RWPE2 (cell line): ENCODE results near the gene KCNB1.

ENCODE experiments used
- ATAC-seq: fragments of 200-7000 bp; cut with Tn5 transposase; 3 replicates; pipeline ENCODE4 v1.9.1; 2021; ENCODE audit warnings: low read depth
- DNase-seq: peaks from one replicate; pipeline ENCODE4 v3.0.0-alpha.2; 2020; ENCODE audit warnings: low spot score
- H3K27ac ChIP-seq: fragments of 450-650 bp; 2 replicates; pipeline ENCODE4 v1.5.1; 2017; ENCODE audit warnings: mild to moderate bottlenecking; ENCODE audit not compliant: poor library complexity, severe bottlenecking
- H3K27me3 ChIP-seq: fragments of 250-450 bp; sonication (Bioruptor Pico); 2 replicates; pipeline ENCODE4 v1.5.1; 2021; ENCODE audit warnings: mild to moderate bottlenecking, moderate library complexity; ENCODE audit not compliant: insufficient read depth, poor library complexity, severe bottlenecking
- H3K36me3 ChIP-seq: fragments of 250-450 bp; sonication (Bioruptor Pico); 2 replicates; pipeline ENCODE4 v1.5.1; 2020; ENCODE audit warnings: low read depth, mild to moderate bottlenecking, moderate library complexity
- H3K4me1 ChIP-seq: fragments of 250-450 bp; sonication (Bioruptor Pico); 2 replicates; pipeline ENCODE4 v1.5.1; 2021; ENCODE audit warnings: mild to moderate bottlenecking, moderate library complexity; ENCODE audit not compliant: insufficient read depth, poor library complexity, severe bottlenecking
- H3K4me3 ChIP-seq: fragments of 250-450 bp; sonication (Bioruptor Pico); 2 replicates; pipeline ENCODE4 v1.5.1; 2021; ENCODE audit warnings: mild to moderate bottlenecking, moderate library complexity; ENCODE audit not compliant: severe bottlenecking
- H3K9me3 ChIP-seq: fragments of 250-450 bp; sonication (Bioruptor Pico); 2 replicates; pipeline ENCODE4 v1.5.1; 2021; ENCODE audit warnings: mild to moderate bottlenecking, moderate library complexity; ENCODE audit not compliant: severe bottlenecking
- TF ChIP-seq, protein P1 (sequence below): fragments of 450-650 bp; IDR thresholded peaks from one replicate; pipeline ENCODE4 v1.5.1; 2017; ENCODE audit warnings: mild to moderate bottlenecking, moderate library complexity; ENCODE audit not compliant: poor library complexity, severe bottlenecking

The KCNB1 gene

DNA sequence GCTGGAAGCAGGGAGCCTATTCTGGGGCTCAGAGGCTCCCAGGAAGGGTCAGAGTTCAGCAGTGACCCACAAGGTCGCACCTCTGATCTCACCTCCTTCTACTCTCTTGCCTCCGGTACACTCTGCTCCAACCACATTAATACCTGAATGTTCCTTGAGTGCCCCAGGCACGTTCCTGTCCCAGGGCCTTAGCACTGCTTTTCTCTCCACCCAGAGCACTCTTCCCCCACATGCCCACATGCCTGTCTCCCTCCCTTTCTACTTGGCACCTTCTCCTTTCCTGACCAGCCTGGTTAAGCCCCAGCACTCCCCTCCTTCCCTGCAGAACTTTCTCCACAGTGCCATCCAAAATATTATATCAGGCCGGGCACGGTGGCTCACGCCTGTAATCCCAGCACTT lies 13.4 kb downstream of the KCNB1 start:
- H3K27ac ChIP-seq, result no peak overlapping the region
- H3K4me3 ChIP-seq, result no peak overlapping the region
- H3K27me3 ChIP-seq, result peaks cover 31% of the 10 kb centered on the region
- no peaks in the 10 kb centered on the region for H3K36me3 ChIP-seq
- H3K4me1 ChIP-seq, result no peaks in the 10 kb centered on the region
- H3K9me3 ChIP-seq, result no peaks in the 10 kb centered on the region
- DNase-seq, result no peak
- TF ChIP-seq, protein P1, sequence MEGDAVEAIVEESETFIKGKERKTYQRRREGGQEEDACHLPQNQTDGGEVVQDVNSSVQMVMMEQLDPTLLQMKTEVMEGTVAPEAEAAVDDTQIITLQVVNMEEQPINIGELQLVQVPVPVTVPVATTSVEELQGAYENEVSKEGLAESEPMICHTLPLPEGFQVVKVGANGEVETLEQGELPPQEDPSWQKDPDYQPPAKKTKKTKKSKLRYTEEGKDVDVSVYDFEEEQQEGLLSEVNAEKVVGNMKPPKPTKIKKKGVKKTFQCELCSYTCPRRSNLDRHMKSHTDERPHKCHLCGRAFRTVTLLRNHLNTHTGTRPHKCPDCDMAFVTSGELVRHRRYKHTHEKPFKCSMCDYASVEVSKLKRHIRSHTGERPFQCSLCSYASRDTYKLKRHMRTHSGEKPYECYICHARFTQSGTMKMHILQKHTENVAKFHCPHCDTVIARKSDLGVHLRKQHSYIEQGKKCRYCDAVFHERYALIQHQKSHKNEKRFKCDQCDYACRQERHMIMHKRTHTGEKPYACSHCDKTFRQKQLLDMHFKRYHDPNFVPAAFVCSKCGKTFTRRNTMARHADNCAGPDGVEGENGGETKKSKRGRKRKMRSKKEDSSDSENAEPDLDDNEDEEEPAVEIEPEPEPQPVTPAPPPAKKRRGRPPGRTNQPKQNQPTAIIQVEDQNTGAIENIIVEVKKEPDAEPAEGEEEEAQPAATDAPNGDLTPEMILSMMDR, result no peak
- ATAC-seq, result no peak

DNA sequence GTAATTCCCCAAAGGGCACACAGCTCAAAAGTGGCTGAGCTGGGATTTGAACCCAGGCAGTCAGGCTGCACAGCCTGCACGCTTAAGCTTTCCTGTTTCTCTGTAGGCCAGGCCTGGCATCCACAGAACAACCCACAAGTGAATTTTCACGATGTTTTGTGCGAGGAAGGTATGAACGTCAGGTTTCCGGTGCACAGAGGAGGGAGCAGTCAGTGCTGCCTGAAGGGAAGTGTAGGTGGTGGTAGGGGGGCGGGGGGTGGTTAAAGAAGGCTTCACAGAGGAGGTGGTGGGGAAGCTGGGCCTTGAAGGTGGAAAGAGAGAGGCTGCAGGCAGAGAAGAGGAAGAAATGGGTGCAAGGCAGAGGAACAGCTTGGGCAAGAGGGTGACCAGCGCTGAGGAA lies 14.1 kb downstream of the KCNB1 start:
- Histone ChIP-seq H3K9me3 (no peaks in the 10 kb centered on the region), H3K4me3 (no peak overlapping the region), H3K27me3 (peaks cover 31% of the 10 kb centered on the region), H3K36me3 (no peaks in the 10 kb centered on the region), H3K27ac (no peak overlapping the region), H3K4me1 (no peaks in the 10 kb centered on the region)
- DNase-seq, result no peak
- ATAC-seq, result no peak
- TF ChIP-seq, protein P1, result no peak

DNA sequence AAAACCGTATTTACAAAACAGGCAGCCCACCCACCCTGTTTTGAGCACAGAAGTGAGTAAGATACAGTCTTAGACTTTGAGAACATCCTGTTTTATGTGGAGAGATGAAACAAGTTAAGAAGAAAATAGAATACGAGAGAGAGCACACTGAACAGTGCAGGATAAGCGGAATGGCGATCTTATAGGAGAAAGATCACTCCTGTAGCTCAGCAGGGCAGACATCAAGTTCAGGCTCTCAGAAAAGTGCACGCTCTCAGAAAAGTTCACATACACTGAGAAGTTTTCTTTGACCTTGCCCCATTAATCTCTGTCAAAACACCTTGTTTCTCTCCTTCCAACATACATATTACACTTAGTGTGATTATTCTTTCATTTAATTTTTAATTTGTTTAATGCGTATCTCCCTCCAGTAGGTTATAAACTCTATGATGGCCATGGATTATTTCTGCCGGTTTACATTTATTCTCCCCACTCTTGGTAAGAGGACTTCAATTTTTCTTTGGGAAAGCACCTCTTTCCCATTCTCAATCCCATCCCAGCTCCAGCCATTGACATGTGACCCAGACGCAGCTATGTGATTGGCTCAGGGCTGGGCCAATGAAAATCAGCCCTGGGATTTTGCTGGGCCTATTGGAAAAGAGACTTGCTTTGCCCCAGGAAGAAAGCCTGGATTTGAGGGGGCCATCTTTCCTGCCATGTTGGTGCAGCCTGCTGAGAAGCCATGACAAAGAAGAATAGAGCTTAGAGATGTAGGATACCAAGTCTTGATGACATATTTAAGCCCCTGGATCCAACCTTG lies 16.2 kb downstream of the KCNB1 start:
- Histone ChIP-seq H3K4me3 (no peak overlapping the region), H3K9me3 (no peaks in the 10 kb centered on the region), H3K27ac (no peak overlapping the region), H3K36me3 (no peaks in the 10 kb centered on the region), H3K27me3 (peaks cover 32% of the 10 kb centered on the region), H3K4me1 (no peaks in the 10 kb centered on the region)
- ATAC-seq, result no peak
- no peak for DNase-seq
- TF ChIP-seq, protein P1, result no peak

- TF ChIP-seq, protein P1, result no peak
- peaks cover 16% of the 10 kb centered on the region for H3K27me3 ChIP-seq
- H3K4me3 ChIP-seq, result no peak overlapping the region
- H3K36me3 ChIP-seq, result no peaks in the 10 kb centered on the region
- DNase-seq (no peak), ATAC-seq (no peak)
- H3K4me1 ChIP-seq, result peaks cover 3% of the 10 kb centered on the region
- no peak overlapping the region for H3K27ac ChIP-seq
- no peaks in the 10 kb centered on the region for H3K9me3 ChIP-seq
Observed at GRCh38 chr20:49464556-49464955, 17.9 kb downstream of the KCNB1 start.

- H3K4me3 ChIP-seq, result no peak overlapping the region
- no peak for DNase-seq
- no peaks in the 10 kb centered on the region for H3K36me3 ChIP-seq
- no peaks in the 10 kb centered on the region for H3K9me3 ChIP-seq
- H3K27ac ChIP-seq, result no peak overlapping the region
- no peak for ATAC-seq
- TF ChIP-seq, protein P1, result no peak
- peaks cover 3% of the 10 kb centered on the region for H3K4me1 ChIP-seq
- peaks cover 16% of the 10 kb centered on the region for H3K27me3 ChIP-seq
Observed at GRCh38 chr20:49462626-49463025, 19.8 kb downstream of the KCNB1 start.
